Stomach (tissue), 9 donors: ENCODE results near the gene IFNL3. TPM values are rescaled to one million over a fixed set of nuclear protein-coding genes. Genes with fewer than 3 reads are reported as not detected.
"Not testable (repeated sequence)": the region's sequence is repeated elsewhere in the genome, so short reads cannot be mapped to it uniquely, and the experiment has no call there.

ENCODE experiments used
- DNase-seq, 2 donors: peaks; one replicate each; pipeline versions ENCODE4 v3.0.0 to v3.0.0-alpha.2; 2013 to 2019
- H3K27ac ChIP-seq, 5 donors: fragments of 200-600 bp in 4 of 5; sonication (generic) in 4 of 5; one replicate each; pipeline ENCODE4 v1.5.1; 2013 to 2019; ENCODE audit warnings: mild to moderate bottlenecking in 1 of 5, moderate library complexity in 1 of 5
- H3K27me3 ChIP-seq, 3 donors: fragments of 200-600 bp; sonication (generic); one replicate each; pipeline ENCODE4 v1.5.1; 2017 to 2019; ENCODE audit warnings: mixed run types in 1 of 3
- H3K36me3 ChIP-seq, 4 donors: fragments of 200-600 bp; sonication (generic); 1 replicate in 3 of 4; 2 replicates in 1 of 4; pipeline ENCODE4 v1.5.1; 2016 to 2019
- H3K4me1 ChIP-seq, 4 donors: fragments of 200-600 bp; sonication (generic); one replicate each; pipeline ENCODE4 v1.5.1; 2016 to 2019
- H3K4me3 ChIP-seq, 4 donors: fragments of 200-600 bp; sonication (generic) in 3 of 4; one replicate each; pipeline ENCODE4 v1.5.1; 2016 to 2019; ENCODE audit warnings: mild to moderate bottlenecking in 1 of 4
- H3K9me3 ChIP-seq, 4 donors: fragments of 200-600 bp; sonication (generic); one replicate each; pipeline ENCODE4 v1.5.1; 2016 to 2019
- CTCF ChIP-seq, 7 experiments: fragments of 450-650 bp in 4 of 7; fragments of 200-600 bp in 3 of 7; sonication (generic) in 3 of 7; IDR thresholded peaks; one replicate each; pipeline ENCODE4 v1.5.1; 2016 to 2019; ENCODE audit warnings: antibody characterized with exemption in 7 of 7, control low read depth in 2 of 7, mild to moderate bottlenecking in 1 of 7
- EP300 ChIP-seq: sonication (generic); formaldehyde crosslinking; IDR thresholded peaks from one replicate; pipeline ENCODE4 v1.6.1; 2017; ENCODE audit warnings: antibody characterized with exemption
- POLR2A ChIP-seq, 4 donors: fragments of 450-650 bp; IDR thresholded peaks; one replicate each; pipeline ENCODE4 v1.6.1; 2016; ENCODE audit warnings: antibody characterized with exemption in 4 of 4, control low read depth in 2 of 4, mild to moderate bottlenecking in 1 of 4, moderate library complexity in 1 of 4
- POLR2AphosphoS5 ChIP-seq, 3 donors: sonication (generic); formaldehyde crosslinking; IDR thresholded peaks; one replicate each; pipeline ENCODE4 v1.6.1; 2016; ENCODE audit warnings: antibody characterized with exemption in 3 of 3
- WGBS, 5 donors: extraction: QIAGEN DNeasy Blood & Tissue Kit in 3 of 5; methylation state at CpG; one replicate each; pipeline versions ENCODE4 v1.1.5 to v1.1.7; 2013 to 2018; 5-methylcytosine and 5-hydroxymethylcytosine counted together
- intact Hi-C: fragments of 100-400 bp; cut with DNase I; formaldehyde crosslinking; loops from one replicate; pipeline ENCODE4 v1.15.1; 2023; ENCODE audit warnings: low total_unique reads
- polyA plus RNA-seq, 3 donors: library from polyadenylated mRNA; stranded (reverse); fragments of 200-250 nt; gene quantifications; one replicate each; pipeline ENCODE4 v1.2.3, GENCODE V29; 2013
- total RNA-seq, 5 donors: library from RNA; depleted of rRNA; stranded (reverse); fragments of >200 nt; gene quantifications; one replicate each; pipeline versions ENCODE4 v1.1.0 to v1.2.3, GENCODE V29; 2014 to 2016
- donor health status: healthy with polysubstance abuse.
- donor health status: Bipolar disorder and iron deficiency.
- donor health status: healthy.

The IFNL3 gene
- total and polyA plus RNA-seq, 8 donors: not detected

- H3K4me1 ChIP-seq: no peaks in the 10 kb centered on the region
- no peak overlapping the region for H3K4me3 ChIP-seq
- TF ChIP-seq CTCF (IDR thresholded peaks at IDR 0.05) (no peak), POLR2A (IDR thresholded peaks at IDR 0.05) (no peak), POLR2AphosphoS5 (IDR thresholded peaks at IDR 0.05) (no peak)
- H3K27me3 ChIP-seq: peaks cover 0 to 28% (median 0%) of the 10 kb centered on the region in 3 donors
- H3K27ac ChIP-seq: no peak overlapping the region
- no peaks in the 10 kb centered on the region for H3K9me3 ChIP-seq
- no peak for DNase-seq
- intact Hi-C loops: no loop called here
- 81 to 85% (median 83%) methylated on average over 5 of the region's 5 CpGs for WGBS, 5 donors
- H3K36me3 ChIP-seq: no peaks in the 10 kb centered on the region
These were observed 30.8 kb upstream of the IFNL3 start for GRCh38 chr19:39275578-39275977.

GRCh38 chr19:39273859-39274258, 29.1 kb upstream of the IFNL3 start:
- H3K4me1 ChIP-seq, H3K27ac ChIP-seq, H3K9me3 ChIP-seq, intact Hi-C loops, DNase-seq, H3K36me3 ChIP-seq, H3K4me3 ChIP-seq: not testable (repeated sequence)
- WGBS, 5 donors: 78 to 91% (median 85%) methylated on average over 5 of the region's 5 CpGs
- peaks cover 0 to 45% (median 0%) of the 10 kb centered on the region in 3 donors for H3K27me3 ChIP-seq

- H3K27ac ChIP-seq: no peak overlapping the region
- H3K4me3 ChIP-seq: no peak overlapping the region
- H3K9me3 ChIP-seq: no peaks in the 10 kb centered on the region
- WGBS, 5 donors: 70 to 78% (median 77%) methylated on average over 9 of the region's 9 CpGs
- TF ChIP-seq CTCF (IDR thresholded peaks at IDR 0.05) (no peak), POLR2A (IDR thresholded peaks at IDR 0.05) (no peak), POLR2AphosphoS5 (IDR thresholded peaks at IDR 0.05) (no peak), EP300 (no peak)
- DNase-seq: peak in 1 of 2 donors; percentile 11
- intact Hi-C loops: no loop called here
- H3K27me3 ChIP-seq: peaks cover under 1 to 57% (median 6%) of the 10 kb centered on the region in 3 donors
- H3K4me1 ChIP-seq: peaks cover 0 to 4% (median 2%) of the 10 kb centered on the region in 4 donors
- H3K36me3 ChIP-seq: no peaks in the 10 kb centered on the region
These were observed 25.4 kb upstream of the IFNL3 start for GRCh38 chr19:39270036-39270871.

- H3K27ac ChIP-seq, DNase-seq, H3K4me3 ChIP-seq, intact Hi-C loops, H3K9me3 ChIP-seq, H3K36me3 ChIP-seq: not testable (repeated sequence)
- Histone ChIP-seq H3K27me3 (peaks cover 7 to 66% (median 15%) of the 10 kb centered on the region in 3 donors), H3K4me1 (peaks cover 0 to 13% (median 10%) of the 10 kb centered on the region in 4 donors)
- WGBS, 5 donors: 53 to 76% (median 73%) methylated on average over 7 to 10 of the region's 10 CpGs
These were observed 24.6 kb upstream of the IFNL3 start for GRCh38 chr19:39269369-39269768.

- intact Hi-C loops, H3K36me3 ChIP-seq, H3K9me3 ChIP-seq, DNase-seq, H3K27ac ChIP-seq, H3K4me3 ChIP-seq: not testable (repeated sequence)
- peaks cover 7 to 71% (median 22%) of the 10 kb centered on the region in 3 donors for H3K27me3 ChIP-seq
- WGBS, 5 donors: 67 to 85% (median 81%) methylated on average over 7 to 10 of the region's 10 CpGs
- H3K4me1 ChIP-seq: peaks cover 2 to 18% (median 15%) of the 10 kb centered on the region in 4 donors
These were observed 23.9 kb upstream of the IFNL3 start for GRCh38 chr19:39268531-39269223.

- H3K9me3 ChIP-seq, DNase-seq, H3K27ac ChIP-seq, intact Hi-C loops, H3K36me3 ChIP-seq, H3K4me3 ChIP-seq: not testable (repeated sequence)
- Histone ChIP-seq H3K27me3 (peaks cover 7 to 74% (median 28%) of the 10 kb centered on the region in 3 donors), H3K4me1 (peaks cover 3 to 18% (median 15%) of the 10 kb centered on the region in 4 donors)
- no CpG with 5 or more reads among the region's 1 CpG for WGBS, 5 donors
These were observed 23.3 kb upstream of the IFNL3 start, which contains the start of gene IFNL2 for GRCh38 chr19:39268085-39268484. TSS of gene IFNL2 (plus strand) at chr19:39268396. CDS start at chr19:39268569, 173 bp downstream.
